H9 (cell line): ENCODE data around the gene WLS. TPM values are rescaled to one million over a fixed set of nuclear protein-coding genes. Genes with fewer than 3 reads are reported as not detected.

ENCODE experiments used
- DNase-seq: peaks from one replicate; pipeline ENCODE4 v3.0.0-alpha.2; 2017
- H2AFZ ChIP-seq: one replicate; pipeline ENCODE4 v1.6.1; 2013; ENCODE audit warnings: mild to moderate bottlenecking, low read length, control low read depth, moderate library complexity
- H2AK5ac ChIP-seq: 2 replicates; pipeline ENCODE4 v1.6.1; 2013; ENCODE audit warnings: low read length, control low read depth, mixed read lengths; ENCODE audit not compliant: insufficient read length
- H2BK120ac ChIP-seq: one replicate; pipeline ENCODE4 v1.6.1; 2013; ENCODE audit warnings: low read depth, mild to moderate bottlenecking, low read length, control low read depth, inconsistent platforms; ENCODE audit not compliant: poor library complexity, severe bottlenecking
- H2BK12ac ChIP-seq: 2 replicates; pipeline ENCODE4 v1.6.1; 2013; ENCODE audit warnings: low read length, control low read depth, mixed read lengths, low read depth; ENCODE audit not compliant: insufficient read length
- H2BK15ac ChIP-seq: 2 replicates; pipeline ENCODE4 v1.6.1; 2013; ENCODE audit warnings: low read depth, low read length, control low read depth
- H2BK20ac ChIP-seq: one replicate; pipeline ENCODE4 v1.6.1; 2013; ENCODE audit warnings: low read depth, mild to moderate bottlenecking, low read length, control low read depth, inconsistent platforms; ENCODE audit not compliant: poor library complexity, severe bottlenecking
- H2BK5ac ChIP-seq: 2 replicates; pipeline ENCODE4 v1.6.1; 2013; ENCODE audit warnings: low read length, control low read depth, mixed read lengths; ENCODE audit not compliant: insufficient read length
- H3K14ac ChIP-seq: 2 replicates; pipeline ENCODE4 v1.6.1; 2013; ENCODE audit warnings: low read length, control low read depth; ENCODE audit not compliant: insufficient read depth
- H3K18ac ChIP-seq: 2 replicates; pipeline ENCODE4 v1.6.1; 2013; ENCODE audit warnings: low read depth, mild to moderate bottlenecking, mixed read lengths, low read length, control low read depth; ENCODE audit not compliant: insufficient read length
- H3K23ac ChIP-seq: 2 replicates; pipeline ENCODE4 v1.6.1; 2013; ENCODE audit warnings: low read length, control low read depth, mixed read lengths, low read depth; ENCODE audit not compliant: insufficient read length
- H3K23me2 ChIP-seq: 2 replicates; pipeline ENCODE4 v1.6.1; 2013; ENCODE audit warnings: low read depth, mild to moderate bottlenecking, mixed read lengths, low read length, control low read depth; ENCODE audit not compliant: insufficient read length, poor library complexity, severe bottlenecking
- H3K27ac ChIP-seq: 2 replicates; pipeline ENCODE4 v1.5.1; 2013; ENCODE audit warnings: low read length, control low read depth, mixed read lengths, low read depth; ENCODE audit not compliant: insufficient read length
- H3K27me3 ChIP-seq: 2 replicates; pipeline ENCODE4 v1.6.1; 2013; ENCODE audit warnings: low read length, control low read depth, inconsistent platforms; ENCODE audit not compliant: insufficient read depth
- H3K4ac ChIP-seq: 2 replicates; pipeline ENCODE4 v1.6.1; 2013; ENCODE audit warnings: low read depth, mild to moderate bottlenecking, control low read depth, inconsistent platforms, low read length, moderate library complexity
- H3K4me1 ChIP-seq: 2 replicates; pipeline ENCODE4 v1.6.1; 2013; ENCODE audit warnings: low read length, control low read depth, inconsistent platforms; ENCODE audit not compliant: insufficient read depth
- H3K4me2 ChIP-seq: 2 replicates; pipeline ENCODE4 v1.6.1; 2013; ENCODE audit warnings: low read length, control low read depth, mixed read lengths; ENCODE audit not compliant: insufficient read length, insufficient read depth
- H3K56ac ChIP-seq: 2 replicates; pipeline ENCODE4 v1.6.1; 2013; ENCODE audit warnings: low read depth, mild to moderate bottlenecking, mixed read lengths, low read length, control low read depth; ENCODE audit not compliant: insufficient read length
- H3K79me1 ChIP-seq: 2 replicates; pipeline ENCODE4 v1.6.1; 2013; ENCODE audit warnings: low read depth, mild to moderate bottlenecking, moderate library complexity, low read length, control low read depth, inconsistent platforms; ENCODE audit not compliant: insufficient read depth, poor library complexity, severe bottlenecking
- H3K79me2 ChIP-seq: 2 replicates; pipeline ENCODE4 v1.6.1; 2013; ENCODE audit warnings: low read length, control low read depth, inconsistent platforms; ENCODE audit not compliant: insufficient read depth
- H3K9ac ChIP-seq: 2 replicates; pipeline ENCODE4 v1.6.1; 2013; ENCODE audit warnings: low read length, control low read depth, mixed read lengths; ENCODE audit not compliant: insufficient read length; ENCODE audit errors: extremely low read depth
- H3K9me3 ChIP-seq: one replicate; pipeline ENCODE4 v1.6.1; 2013; ENCODE audit warnings: low read depth, low read length, inconsistent platforms; ENCODE audit not compliant: control insufficient read depth
- H3T11ph ChIP-seq: one replicate; pipeline ENCODE4 v1.6.1; 2013; ENCODE audit warnings: mild to moderate bottlenecking, low read length, control low read depth, inconsistent platforms
- H4K20me1 ChIP-seq: one replicate; pipeline ENCODE4 v1.6.1; 2013; ENCODE audit not compliant: control insufficient read depth, insufficient read length, insufficient read depth
- H4K5ac ChIP-seq: 2 replicates; pipeline ENCODE4 v1.6.1; 2013; ENCODE audit warnings: low read depth, mild to moderate bottlenecking, mixed read lengths, low read length, control low read depth; ENCODE audit not compliant: insufficient read length
- H4K8ac ChIP-seq: replicated peaks from 2 replicates; pipeline ENCODE4 v1.6.1; 2013; ENCODE audit warnings: low read length, control low read depth, mixed read lengths, low read depth; ENCODE audit not compliant: insufficient read length
- H4K91ac ChIP-seq: 2 replicates; pipeline ENCODE4 v1.6.1; 2013; ENCODE audit warnings: low read depth, mild to moderate bottlenecking, moderate library complexity, mixed read lengths, low read length, control low read depth; ENCODE audit not compliant: insufficient read length
- H3K27ac Mint-ChIP-seq, 3 experiments: 2 replicates in 2 of 3; 3 replicates in 1 of 3; pipeline ENCODE4 v1.8.0; 2020 to 2021; ENCODE audit warnings: mixed read lengths in 3 of 3, mild to moderate bottlenecking in 1 of 3, moderate library complexity in 1 of 3
- H3K27me3 Mint-ChIP-seq: 2 replicates; pipeline ENCODE4 v1.8.0; 2021; ENCODE audit warnings: low read depth, mild to moderate bottlenecking, moderate library complexity, mixed read lengths
- H3K36me3 Mint-ChIP-seq, 3 experiments: 2 replicates in 2 of 3; 3 replicates in 1 of 3; pipeline ENCODE4 v1.8.0; 2020 to 2021; ENCODE audit warnings: low read depth in 3 of 3, mixed read lengths in 3 of 3; ENCODE audit not compliant: insufficient read depth in 1 of 3
- H3K4me1 Mint-ChIP-seq, 2 experiments: 2 replicates each; pipeline ENCODE4 v1.8.0; 2020; ENCODE audit warnings: mixed read lengths in 2 of 2
- H3K4me3 Mint-ChIP-seq, 2 experiments: 2 replicates in 1 of 2; 3 replicates in 1 of 2; pipeline ENCODE4 v1.8.0; 2020 to 2021; ENCODE audit warnings: mild to moderate bottlenecking in 2 of 2, mixed read lengths in 2 of 2, moderate library complexity in 1 of 2
- H3K9me3 Mint-ChIP-seq, 2 experiments: 2 replicates in 1 of 2; 3 replicates in 1 of 2; pipeline ENCODE4 v1.8.0; 2020; ENCODE audit warnings: mild to moderate bottlenecking in 2 of 2, mixed read lengths in 2 of 2, moderate library complexity in 1 of 2
- WGBS: extraction: QIAGEN DNeasy Blood & Tissue Kit; methylation state at CpG from one replicate; pipeline ENCODE4 v1.1.7; 2013; ENCODE audit warnings: missing lambda C conversion rate, low lambda C conversion rate, mixed read lengths; ENCODE audit not compliant: insufficient read length; ENCODE audit errors: extremely low coverage; 5-methylcytosine and 5-hydroxymethylcytosine counted together
- total RNA-seq: library from RNA; stranded (reverse); gene quantifications from 2 replicates; pipeline ENCODE4 v1.2.1, GENCODE V29; 2021
- TF ChIP-seq, protein P1 (sequence below): fragments of 200-600 bp; sonication (generic); conservative IDR thresholded peaks from 3 replicates; pipeline ENCODE4 v1.8.0; 2021; ENCODE audit warnings: antibody characterized with exemption, mild to moderate bottlenecking

The WLS gene
- total RNA-seq, 1 experiment from 2014 or later, result 0.94 TPM

DNA sequence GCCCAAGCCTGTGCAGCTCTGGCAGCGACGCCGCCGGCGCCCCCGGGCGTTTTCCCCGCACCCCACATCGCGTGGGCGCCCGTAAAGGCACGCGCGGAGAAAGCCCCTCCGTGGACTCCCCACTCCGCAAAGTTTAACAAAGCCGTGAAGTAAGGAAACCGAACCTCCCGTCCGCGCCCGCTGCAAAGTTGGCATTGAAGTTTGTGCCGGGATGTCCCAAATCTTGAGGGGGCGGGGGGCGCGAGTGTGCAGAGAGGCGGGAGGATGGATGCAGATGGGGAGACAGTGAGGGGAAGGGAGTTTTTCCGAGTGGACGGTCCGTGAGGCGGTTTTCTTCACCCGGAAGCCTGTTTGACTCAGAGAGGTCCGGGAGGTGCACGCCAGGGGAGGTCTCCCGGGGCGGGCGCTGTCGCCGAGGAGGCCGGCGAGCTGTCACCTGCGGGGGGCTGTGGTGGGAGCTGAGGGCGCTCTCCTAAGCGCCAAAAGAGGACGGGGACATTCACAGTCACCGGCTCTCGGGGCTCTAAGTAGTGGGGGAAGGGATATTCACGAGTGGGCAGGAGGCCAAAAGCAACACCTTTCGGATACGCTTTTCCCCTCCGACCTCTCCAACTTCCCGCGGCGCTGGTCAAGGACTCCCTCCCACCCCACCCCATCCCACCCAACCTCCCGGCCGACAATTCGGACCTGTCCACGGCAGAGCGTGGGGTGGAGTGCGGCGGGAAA, 1.3 kb downstream of the WLS start:
- H2BK15ac ChIP-seq, result no peak overlapping the region
- no peak overlapping the region for H2BK5ac ChIP-seq
- H2AK5ac ChIP-seq, result no peak overlapping the region
- H3K23me2 ChIP-seq, result peaks cover 12% of the 10 kb centered on the region
- H3K79me1 ChIP-seq, result no peaks in the 10 kb centered on the region
- no peak overlapping the region for H3K9ac ChIP-seq
- H3K4me2 ChIP-seq, result peak overlapping the region; percentile 91
- no peak overlapping the region for H2AFZ ChIP-seq
- H3K23ac ChIP-seq, result no peak overlapping the region
- no CpG with 5 or more reads among the region's 62 CpGs for WGBS
- H4K8ac ChIP-seq, result no peak overlapping the region
- no peak overlapping the region for H4K5ac ChIP-seq
- H3K9me3 ChIP-seq, result no peaks in the 10 kb centered on the region
- Mint-ChIP-seq H3K36me3 (no peaks in the 10 kb centered on the region; a peak in 1 of 7 replicates), H3K4me3 (peak overlapping the region; percentile 64 to 96), H3K27me3 (peaks cover 96% of the 10 kb centered on the region), H3K9me3 (peaks cover 0 to 3% of the 10 kb centered on the region in 2 experiments; a peak in 2 of 5 replicates), H3K27ac (no peak overlapping the region), H3K4me1 (peaks cover 21 to 34% of the 10 kb centered on the region in 2 experiments)
- no peak overlapping the region for H2BK12ac ChIP-seq
- H3K18ac ChIP-seq, result no peak overlapping the region
- no peak overlapping the region for H2BK20ac ChIP-seq
- DNase-seq, result no peak
- H3K4ac ChIP-seq, result no peak overlapping the region
- H4K91ac ChIP-seq, result no peak overlapping the region
- no peak overlapping the region for H3K27ac ChIP-seq
- no peak overlapping the region for H2BK120ac ChIP-seq
- no peak overlapping the region for H3T11ph ChIP-seq
- no peak overlapping the region; the same call in 1 of the 2 replicates for H3K14ac ChIP-seq
- H3K4me1 ChIP-seq, result no peaks in the 10 kb centered on the region
- peaks cover 56% of the 10 kb centered on the region for H3K27me3 ChIP-seq
- H3K56ac ChIP-seq, result no peak overlapping the region
- TF ChIP-seq, protein P1, sequence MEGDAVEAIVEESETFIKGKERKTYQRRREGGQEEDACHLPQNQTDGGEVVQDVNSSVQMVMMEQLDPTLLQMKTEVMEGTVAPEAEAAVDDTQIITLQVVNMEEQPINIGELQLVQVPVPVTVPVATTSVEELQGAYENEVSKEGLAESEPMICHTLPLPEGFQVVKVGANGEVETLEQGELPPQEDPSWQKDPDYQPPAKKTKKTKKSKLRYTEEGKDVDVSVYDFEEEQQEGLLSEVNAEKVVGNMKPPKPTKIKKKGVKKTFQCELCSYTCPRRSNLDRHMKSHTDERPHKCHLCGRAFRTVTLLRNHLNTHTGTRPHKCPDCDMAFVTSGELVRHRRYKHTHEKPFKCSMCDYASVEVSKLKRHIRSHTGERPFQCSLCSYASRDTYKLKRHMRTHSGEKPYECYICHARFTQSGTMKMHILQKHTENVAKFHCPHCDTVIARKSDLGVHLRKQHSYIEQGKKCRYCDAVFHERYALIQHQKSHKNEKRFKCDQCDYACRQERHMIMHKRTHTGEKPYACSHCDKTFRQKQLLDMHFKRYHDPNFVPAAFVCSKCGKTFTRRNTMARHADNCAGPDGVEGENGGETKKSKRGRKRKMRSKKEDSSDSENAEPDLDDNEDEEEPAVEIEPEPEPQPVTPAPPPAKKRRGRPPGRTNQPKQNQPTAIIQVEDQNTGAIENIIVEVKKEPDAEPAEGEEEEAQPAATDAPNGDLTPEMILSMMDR, result no peak
- H4K20me1 ChIP-seq, result no peaks in the 10 kb centered on the region
- no peaks in the 10 kb centered on the region; the same call in 1 of the 2 replicates for H3K79me2 ChIP-seq
